SK-N-SH (cell line): ENCODE data around the gene FAM120B.

Experiments
- CTCF ChIP-seq: fragments of 200-600 bp; sonication (generic); IDR thresholded peaks from 2 replicates; pipeline ENCODE4 v1.6.1; 2017; ENCODE audit warnings: antibody characterized with exemption, mild to moderate bottlenecking, moderate library complexity
- GABPA ChIP-seq: IDR thresholded peaks from 2 replicates; pipeline ENCODE4 v1.4.0; 2012; ENCODE audit warnings: low read depth, mild to moderate bottlenecking
- POLR2AphosphoS5 ChIP-seq: IDR thresholded peaks from 2 replicates; pipeline ENCODE4 v1.6.1; 2012; ENCODE audit warnings: low read depth, low read length
- SMC3 ChIP-seq: IDR thresholded peaks from 2 replicates; pipeline ENCODE4 v1.6.1; 2012; ENCODE audit warnings: low read depth, low read length, improper control_type of control experiment
- TEAD4 ChIP-seq: IDR thresholded peaks from 2 replicates; pipeline ENCODE4 v1.4.0; 2012; ENCODE audit warnings: mild to moderate bottlenecking, borderline replicate concordance; ENCODE audit not compliant: insufficient read depth

GRCh38 chr6:170279977-170280688 lies 26.4 kb upstream of the FAM120B start:
- no peak for TF ChIP-seq CTCF
- TF ChIP-seq POLR2AphosphoS5: no peak
- TF ChIP-seq TEAD4: no peak
- TF ChIP-seq SMC3: no peak
- no peak for TF ChIP-seq GABPA
